MM.1S (cell line): ENCODE results near the gene TFDP3.

Experiments used
- EZH2 ChIP-seq: fragments of 300-600 bp; sonication (generic); optimal IDR thresholded peaks from 2 replicates; pipeline ENCODE3; 2017; ENCODE audit warnings: low read depth, mild to moderate bottlenecking, antibody characterized with exemption, low read length, mixed read lengths
- EZH2phosphoT487 ChIP-seq: fragments of 300-600 bp; sonication (generic); IDR thresholded peaks from 2 replicates; pipeline ENCODE4 v1.6.1; 2018; ENCODE audit warnings: antibody characterized with exemption, low read length
- TF ChIP-seq, protein P1 (sequence below): fragments of 300-600 bp; sonication (generic); IDR thresholded peaks from 2 replicates; pipeline ENCODE4 v1.5.1; 2016; ENCODE audit warnings: antibody characterized with exemption, low read length, mixed read lengths

DNA sequence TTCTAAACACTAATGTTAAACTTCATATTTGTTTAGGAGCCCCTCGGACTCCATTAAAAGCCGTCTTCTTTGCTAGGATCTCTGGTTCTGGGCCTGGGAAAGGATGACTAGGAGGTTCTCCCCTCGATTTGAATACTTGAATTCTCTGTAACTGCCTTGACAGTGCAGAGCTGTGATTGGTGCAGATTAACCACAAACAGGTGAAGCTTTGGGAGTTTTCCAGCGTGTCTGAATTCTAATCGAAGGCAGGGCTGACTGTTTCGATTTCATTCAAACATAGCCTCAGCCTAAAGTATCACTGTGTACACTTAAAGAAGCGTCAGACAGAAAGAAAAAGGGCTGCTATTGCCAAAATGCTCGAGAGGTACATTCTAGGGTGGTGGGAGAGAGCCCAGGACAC is 29.0 kb downstream of the TFDP3 start:
- TF ChIP-seq, protein P1, sequence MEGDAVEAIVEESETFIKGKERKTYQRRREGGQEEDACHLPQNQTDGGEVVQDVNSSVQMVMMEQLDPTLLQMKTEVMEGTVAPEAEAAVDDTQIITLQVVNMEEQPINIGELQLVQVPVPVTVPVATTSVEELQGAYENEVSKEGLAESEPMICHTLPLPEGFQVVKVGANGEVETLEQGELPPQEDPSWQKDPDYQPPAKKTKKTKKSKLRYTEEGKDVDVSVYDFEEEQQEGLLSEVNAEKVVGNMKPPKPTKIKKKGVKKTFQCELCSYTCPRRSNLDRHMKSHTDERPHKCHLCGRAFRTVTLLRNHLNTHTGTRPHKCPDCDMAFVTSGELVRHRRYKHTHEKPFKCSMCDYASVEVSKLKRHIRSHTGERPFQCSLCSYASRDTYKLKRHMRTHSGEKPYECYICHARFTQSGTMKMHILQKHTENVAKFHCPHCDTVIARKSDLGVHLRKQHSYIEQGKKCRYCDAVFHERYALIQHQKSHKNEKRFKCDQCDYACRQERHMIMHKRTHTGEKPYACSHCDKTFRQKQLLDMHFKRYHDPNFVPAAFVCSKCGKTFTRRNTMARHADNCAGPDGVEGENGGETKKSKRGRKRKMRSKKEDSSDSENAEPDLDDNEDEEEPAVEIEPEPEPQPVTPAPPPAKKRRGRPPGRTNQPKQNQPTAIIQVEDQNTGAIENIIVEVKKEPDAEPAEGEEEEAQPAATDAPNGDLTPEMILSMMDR = no peak
- TF ChIP-seq EZH2 (no peak), EZH2phosphoT487 (no peak)
